ENCODE results near the gene DUS2.
"Not testable (repeated sequence)": the region's sequence is repeated elsewhere in the genome, so short reads cannot be mapped to it uniquely, and the experiment has no call there.

DUS2 gene

DNA sequence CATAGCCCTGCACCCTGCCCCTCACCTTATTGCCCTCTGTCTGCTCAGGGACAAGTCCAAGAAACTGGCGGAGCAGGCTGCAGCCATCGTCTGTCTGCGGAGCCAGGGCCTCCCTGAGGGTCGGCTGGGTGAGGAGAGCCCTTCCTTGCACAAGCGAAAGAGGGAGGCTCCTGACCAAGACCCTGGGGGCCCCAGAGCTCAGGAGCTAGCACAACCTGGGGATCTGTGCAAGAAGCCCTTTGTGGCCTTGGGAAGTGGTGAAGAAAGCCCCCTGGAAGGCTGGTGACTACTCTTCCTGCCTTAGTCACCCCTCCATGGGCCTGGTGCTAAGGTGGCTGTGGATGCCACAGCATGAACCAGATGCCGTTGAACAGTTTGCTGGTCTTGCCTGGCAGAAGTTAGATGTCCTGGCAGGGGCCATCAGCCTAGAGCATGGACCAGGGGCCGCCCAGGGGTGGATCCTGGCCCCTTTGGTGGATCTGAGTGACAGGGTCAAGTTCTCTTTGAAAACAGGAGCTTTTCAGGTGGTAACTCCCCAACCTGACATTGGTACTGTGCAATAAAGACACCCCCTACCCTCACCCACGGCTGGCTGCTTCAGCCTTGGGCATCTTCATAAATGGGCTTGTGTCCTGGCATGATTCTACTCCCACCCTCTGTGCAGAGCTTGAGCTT, 55.8 kb downstream of the DUS2 start:
- DNase-seq: no peak

DNA sequence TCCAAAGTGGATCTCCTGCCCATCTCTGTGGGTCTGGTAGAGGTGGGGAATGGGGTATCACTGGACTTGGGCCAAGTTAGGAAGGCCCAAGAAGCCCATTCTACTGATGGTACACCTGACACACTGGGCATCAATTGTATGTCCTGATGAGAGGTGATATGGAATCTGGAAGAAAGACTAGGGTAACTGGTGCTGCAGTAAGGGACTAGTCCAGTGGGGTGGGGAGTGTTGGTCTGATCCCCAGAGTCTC, 56.2 kb downstream of the DUS2 start:
- no peak for DNase-seq

DNA sequence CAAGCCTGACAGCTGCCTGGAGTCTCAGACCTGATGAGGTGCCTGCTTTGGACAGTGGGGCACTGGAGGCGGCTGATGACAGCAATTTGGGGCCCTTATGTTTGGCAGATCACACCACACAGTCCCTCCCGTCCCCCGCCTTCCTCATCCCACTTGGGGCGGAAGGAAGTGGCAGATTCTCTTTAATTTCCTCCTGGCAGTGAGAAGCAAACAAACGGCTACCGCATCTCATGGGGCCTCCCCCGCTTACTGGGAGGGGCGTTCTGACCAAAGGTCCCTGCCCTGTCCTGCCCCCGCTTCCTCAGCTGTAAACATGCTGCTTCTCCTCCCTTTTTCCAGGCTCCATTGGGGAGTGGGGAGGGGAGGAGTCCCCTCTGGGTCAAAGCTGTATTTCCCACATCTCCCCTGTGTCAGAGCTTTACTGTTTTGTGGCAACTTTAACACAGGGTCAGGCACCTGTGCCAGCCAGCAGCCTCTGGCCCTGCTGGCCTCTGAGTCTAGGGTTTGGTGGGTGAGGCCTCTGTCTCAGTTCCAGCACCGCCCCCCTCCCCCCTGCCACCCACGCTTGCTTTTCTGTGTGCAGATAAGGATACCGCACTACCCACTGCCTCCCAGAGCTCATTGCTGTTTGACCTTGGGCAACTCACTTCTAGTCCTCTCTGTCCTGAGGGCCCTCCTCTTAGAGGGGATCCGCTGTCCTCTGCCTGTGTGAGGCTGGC, 56.7 kb downstream of the DUS2 start:
- DNase-seq: peak in 3 of 4 experiments; percentile 14 to 48 (median 44)

DNA sequence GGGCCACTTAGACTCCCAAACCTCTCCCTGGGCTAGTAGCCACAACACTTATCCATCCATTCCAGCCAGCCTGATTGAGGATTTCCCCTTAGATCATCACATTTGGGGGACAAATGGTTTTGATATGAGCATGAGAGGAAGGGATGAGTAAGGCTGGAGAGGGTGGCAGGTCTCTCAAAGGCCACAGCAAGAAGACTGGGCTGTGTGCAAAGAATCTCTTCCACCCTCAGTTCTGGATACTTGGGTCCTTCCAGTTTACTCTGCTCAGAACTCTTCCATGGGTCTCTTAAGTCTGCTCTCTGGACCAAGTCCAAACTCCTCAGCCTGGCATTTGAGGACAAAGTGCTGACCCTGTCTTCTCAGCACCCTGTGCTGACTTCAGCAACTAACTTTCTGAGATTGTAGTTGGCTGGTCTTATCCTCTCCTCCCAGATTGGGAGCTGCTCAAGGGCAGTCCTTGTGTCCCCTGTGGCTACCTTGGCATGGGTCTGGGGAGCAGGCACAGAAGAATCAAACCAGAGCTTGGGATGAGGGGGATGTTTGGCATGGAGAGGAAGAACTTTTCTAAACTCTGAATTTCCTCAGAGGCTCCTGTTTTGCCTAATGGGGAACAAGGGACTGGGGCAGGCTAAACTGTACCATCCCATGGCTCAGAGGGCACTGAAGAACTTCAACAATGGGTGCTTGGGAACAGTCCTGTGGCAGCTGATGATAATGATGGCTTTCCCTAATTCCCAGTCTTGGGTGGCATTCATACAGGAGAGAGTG, 59.0 kb downstream of the DUS2 start:
- DNase-seq: no peak

DNA sequence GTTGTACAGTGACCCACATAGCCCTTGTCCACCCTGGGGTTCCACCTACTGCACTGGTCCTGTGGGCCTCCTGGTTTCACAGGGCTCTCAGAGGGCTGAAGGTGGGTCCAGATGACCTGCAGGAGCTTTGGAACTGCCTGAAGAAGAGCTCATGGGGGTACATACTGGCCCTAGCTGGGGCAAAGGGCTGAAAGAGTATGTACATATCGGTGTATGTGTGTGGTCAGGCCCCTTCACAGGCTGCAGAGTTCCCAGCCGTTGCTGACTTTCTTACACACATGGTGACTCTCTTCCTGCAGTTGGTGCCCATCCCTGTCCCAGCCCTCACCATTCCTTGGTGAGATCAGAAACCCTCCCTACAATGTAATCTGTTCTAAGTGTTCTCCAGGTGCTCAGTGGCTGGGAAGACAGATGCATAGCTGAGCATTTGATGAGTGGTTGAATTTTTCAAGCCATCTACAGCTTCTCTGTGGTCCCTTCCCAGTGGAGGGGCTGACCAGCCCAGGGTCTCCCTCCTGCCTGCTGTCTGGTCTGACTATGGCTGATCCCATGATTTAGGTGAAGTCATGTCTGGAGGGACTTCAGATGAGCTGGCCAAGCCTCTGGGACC, 59.6 kb downstream of the DUS2 start:
- DNase-seq: no peak

DNA sequence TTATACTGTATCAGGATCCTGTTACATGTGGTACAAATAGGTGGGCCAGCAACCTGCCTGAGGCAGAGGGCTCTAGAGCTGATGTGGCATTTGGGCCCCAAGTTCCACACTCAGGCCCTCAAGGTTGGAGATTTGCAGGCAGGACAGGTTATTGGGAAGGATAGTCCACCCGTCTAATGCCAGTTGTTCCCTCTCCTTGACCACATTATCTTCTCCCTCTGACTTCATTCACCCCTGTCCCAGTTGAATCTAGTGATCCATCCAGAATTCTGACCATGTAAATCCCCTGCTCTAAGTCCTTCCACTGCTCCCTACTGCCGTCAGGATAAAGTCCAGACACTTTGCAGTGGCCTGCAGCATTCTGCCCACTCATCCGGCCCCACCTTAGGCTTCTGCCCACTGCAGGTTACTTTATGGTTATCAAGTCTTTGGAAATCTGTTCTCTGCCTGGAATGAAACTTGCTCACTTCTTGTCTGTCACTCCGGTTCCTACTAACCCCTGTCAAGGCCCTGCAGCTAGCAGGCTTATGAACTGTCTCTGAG, 60.2 kb downstream of the DUS2 start:
- no peak for DNase-seq

DNA sequence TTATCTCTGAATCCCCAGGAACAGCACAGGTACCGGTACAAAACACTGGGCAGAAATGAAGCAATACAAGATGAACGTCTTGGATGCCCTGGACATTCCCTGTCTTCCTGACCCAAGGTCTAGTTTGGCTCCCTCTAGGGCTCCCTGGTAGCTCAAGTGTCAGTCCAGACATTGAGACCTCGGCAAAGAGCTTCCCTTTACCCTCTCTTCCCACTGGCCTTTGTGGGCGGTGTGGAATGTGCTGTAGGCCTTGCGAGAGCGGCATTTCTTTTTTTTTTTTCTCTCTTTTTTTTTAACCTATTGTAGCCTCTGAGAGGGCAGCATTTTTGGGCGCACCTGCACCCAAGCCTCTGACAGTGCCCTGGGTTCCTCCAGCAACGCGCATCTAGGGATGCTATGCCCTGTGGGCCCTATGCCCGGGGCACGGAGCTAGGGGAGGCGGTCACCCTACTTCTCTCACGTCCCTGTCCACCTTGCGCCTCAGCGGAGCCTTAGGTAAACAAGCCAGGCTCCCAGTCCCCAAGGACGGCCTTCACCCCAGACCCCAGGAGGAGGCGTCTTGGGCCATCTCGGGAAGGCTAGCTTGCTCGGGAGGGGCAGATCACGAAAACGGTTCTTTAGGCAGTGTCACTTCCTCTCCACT, 60.9 kb downstream of the DUS2 start:
- no peak for DNase-seq

DNA sequence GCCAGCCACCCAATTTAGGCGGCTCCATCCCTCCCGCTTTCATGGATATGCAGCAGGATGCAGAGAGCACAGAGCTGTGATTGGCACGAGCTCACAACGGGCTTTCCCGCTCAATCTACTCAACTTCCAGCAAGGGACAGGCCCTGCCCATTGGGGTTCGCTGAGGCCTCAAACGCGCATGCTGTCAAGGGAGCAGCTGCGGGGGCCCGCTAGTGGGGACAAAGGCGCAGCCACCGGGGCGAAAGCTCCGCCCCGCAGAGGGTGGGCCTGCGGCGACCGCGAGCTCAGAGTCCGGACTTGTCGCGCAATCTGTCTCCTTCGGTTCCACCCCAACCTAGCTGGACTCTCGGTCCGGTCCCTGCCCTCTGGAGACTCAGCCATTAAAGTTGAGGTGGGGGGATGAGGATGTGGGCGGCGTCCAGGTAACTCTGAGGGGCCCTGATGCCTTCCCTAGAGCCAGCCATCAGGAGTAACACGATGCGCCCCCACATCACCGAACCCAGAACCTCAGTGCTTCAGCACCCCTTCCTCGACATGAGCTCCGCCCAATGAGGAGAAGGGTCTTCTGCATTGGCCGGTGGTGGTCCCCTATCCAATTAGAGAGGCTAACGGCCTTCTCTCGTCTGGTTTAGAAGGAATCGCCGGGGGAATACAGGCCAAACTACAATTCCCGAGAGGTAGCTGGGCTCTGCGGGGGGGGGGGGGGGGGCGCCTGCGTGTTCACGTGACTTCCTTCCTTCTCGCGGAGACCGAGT, 61.6 kb downstream of the DUS2 start:
- peak; percentile 60 to 69 (median 65) for DNase-seq

DNA sequence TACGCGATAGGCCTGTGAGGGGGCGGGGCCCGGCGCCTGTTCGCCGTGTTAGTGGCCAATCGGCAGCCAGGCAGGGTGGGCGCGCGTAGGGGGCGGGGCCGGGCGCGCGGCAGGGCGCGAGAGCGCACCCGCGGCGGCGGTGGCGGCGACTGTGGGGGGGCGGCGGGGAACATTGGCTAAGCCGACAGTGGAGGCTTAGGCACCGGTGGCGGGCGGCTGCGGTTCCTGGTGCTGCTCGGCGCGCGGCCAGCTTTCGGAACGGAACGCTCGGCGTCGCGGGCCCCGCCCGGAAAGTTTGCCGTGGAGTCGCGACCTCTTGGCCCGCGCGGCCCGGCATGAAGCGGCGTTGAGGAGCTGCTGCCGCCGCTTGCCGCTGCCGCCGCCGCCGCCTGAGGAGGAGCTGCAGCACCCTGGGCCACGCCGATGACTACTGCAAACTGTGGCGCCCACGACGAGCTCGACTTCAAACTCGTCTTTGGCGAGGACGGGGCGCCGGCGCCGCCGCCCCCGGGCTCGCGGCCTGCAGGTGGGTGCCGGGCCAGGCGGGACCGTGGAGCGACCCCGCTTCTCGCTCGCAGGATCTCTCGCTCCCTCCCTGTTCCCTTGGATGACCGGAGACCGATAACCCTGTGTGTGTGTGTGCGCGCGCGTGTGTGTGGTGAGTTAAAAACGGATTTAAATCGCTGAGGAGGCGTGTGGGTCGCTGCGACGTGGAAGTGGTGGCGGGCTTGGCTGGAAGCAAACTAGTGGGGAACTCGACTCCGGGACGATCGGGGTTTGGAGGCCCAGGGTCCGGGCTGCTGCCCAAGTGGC, 62.4 kb downstream of the DUS2 start, which contains the start of gene NFATC3:
Gene NFATC3 (plus strand): TSS at position 112 of the 813 bp plus-strand sequence. CDS start 312 bp downstream, at position 424.
- peak; percentile 95 to 99 (median 98) for DNase-seq

DNA sequence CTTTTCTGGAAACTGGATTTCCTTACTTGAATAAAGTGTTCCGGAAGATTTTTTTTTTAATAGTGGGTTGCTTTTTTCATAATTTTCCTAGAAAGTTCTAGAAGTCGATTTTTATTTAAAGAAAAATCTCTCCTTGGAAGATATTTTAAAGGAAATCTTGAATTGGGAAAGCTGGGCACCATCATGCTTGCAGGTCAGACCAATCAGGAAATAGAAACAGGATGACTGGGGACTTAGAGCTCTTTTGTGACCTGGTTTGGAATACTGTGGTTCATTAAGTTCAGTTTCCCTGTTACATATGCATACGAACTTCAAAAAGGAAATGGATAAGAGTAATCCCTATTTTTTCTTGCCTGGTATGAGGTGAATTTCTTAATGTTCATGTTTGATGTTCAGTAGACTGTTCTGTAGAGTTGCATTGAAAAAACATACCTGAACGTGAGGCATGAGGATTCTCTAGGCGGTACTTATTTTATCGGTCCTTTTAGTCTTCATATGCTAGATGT, 63.3 kb downstream of the DUS2 start:
- no peak for DNase-seq

DNA sequence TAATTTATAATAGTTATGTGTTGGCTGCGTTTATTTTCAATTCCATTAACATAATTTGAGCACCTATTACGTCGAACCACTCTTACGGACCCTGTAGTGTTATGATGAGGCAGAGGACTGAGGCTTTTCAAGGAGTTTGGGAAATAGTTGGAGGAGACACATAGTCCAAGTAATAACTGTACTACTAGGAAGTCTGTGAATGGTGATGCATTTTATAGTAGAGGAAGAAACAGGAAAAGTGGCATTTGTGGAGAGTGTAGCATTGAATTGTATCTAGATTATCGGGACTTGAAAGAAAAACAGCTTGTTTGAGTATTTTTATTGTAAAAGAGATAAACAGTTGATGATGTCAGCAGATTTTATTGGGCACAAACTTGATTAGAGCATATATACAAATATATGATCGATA, 63.8 kb downstream of the DUS2 start:
- DNase-seq: no peak

DNA sequence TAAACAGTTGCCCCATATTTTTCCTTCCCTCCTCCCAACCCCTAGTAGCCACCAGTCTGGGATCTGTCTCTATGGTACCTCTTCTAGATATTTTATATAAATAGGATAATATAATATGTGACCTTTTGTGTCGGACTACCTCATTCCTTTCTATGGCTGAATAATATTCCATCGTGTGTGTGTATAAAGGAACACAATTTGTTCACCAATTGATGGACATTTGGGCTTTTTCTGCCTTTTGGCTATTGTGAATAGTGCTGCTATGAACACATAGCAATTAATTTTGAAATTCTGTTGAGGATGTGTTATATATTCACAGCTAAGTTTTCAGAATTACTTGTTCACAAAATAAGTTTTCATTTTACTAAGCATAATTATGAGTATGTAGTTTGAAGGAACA, 64.6 kb downstream of the DUS2 start:
- no peak for DNase-seq

DNA sequence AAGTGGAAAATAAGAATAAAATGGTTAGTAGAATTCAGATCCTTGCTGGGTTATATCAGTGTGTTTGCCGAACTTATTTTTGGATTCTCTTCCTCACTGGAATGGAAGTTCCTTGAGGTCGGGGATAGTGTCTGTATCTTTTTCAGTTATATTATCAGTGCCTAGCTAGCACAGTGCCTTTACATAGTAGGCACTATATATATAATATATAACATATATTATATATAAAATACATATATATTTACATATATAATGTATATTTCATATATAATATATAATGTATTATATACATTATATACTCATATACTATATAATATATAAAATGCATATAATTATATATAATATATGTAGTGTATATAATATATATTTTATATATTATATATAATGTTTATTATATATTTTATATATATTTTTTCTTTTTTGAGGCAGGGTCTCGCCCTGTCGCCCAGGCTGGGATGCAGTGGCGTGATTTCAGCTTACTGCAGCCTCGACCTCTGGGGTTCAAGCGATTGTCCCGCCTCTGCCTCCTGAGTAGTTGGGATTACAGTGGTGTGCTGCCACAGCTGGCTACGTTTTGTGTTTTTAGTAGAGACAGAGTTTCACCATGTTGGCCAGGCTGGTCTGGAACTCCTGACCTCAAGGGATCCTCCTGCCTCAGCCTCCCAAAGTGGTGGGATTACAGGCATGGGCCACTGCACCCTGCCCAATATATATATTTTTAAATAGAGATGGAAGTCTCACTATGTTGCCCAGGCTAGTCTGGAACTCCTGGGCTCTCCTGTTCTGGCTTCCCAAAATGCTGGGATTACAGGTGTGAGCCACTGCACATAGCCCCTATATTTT, 65.3 kb downstream of the DUS2 start:
- no peak for DNase-seq

DNA sequence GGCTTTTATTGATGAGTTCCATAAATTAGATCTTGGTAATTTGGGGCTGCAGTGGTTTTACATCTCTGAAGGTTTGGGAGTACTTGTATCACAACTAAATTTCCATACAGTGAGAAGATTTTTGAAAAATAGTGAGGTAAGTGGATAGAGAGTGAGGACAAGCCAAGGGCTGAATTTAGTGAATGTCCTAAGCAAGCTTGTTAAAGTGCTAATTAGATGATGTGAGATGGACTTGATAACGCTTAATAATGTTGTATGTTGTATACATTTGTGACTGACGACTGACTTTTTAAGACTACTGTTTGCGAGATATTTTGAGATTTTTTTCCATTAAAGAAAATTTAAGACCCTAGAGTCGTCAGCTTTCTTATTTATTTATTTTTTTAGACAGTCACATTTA, 66.0 kb downstream of the DUS2 start:
- DNase-seq: no peak

DNA sequence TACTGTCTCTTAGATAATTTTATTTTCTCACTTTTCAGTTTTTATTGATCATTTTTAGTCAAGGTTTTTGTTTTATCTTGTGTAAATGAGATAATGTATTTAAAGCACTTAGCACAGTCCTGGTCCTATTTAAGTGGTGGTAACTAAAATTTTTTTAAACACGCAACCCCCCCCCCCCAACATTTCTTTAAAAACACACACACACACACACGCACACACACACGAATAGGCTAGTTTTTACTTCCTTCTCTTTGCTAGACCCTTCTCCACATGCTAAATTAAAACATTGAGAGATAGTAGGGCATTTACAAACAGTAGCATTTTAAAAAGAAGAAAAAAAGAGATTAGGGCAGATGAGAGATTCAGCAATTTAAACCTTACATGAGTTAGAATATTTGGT, 67.0 kb downstream of the DUS2 start:
- DNase-seq: no peak

DNA sequence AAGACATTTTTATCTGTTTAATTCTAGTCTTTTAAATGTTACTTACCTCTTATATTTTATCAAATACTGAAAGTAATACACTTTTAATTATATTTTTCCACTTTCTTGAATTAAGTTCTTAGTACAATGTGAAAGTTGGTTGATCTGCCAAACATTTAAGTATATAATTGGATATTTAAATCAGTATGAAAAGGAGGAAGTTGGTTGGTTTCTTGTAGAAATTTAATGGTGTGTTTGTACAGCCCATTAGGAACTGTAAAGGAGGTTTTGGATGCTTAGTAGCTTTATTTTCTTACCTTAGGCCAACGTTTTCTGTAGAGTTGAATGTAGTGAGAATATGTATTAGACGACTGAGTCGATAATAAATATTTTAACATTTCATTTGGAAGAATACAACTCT, 67.4 kb downstream of the DUS2 start:
- DNase-seq: no peak

DNA sequence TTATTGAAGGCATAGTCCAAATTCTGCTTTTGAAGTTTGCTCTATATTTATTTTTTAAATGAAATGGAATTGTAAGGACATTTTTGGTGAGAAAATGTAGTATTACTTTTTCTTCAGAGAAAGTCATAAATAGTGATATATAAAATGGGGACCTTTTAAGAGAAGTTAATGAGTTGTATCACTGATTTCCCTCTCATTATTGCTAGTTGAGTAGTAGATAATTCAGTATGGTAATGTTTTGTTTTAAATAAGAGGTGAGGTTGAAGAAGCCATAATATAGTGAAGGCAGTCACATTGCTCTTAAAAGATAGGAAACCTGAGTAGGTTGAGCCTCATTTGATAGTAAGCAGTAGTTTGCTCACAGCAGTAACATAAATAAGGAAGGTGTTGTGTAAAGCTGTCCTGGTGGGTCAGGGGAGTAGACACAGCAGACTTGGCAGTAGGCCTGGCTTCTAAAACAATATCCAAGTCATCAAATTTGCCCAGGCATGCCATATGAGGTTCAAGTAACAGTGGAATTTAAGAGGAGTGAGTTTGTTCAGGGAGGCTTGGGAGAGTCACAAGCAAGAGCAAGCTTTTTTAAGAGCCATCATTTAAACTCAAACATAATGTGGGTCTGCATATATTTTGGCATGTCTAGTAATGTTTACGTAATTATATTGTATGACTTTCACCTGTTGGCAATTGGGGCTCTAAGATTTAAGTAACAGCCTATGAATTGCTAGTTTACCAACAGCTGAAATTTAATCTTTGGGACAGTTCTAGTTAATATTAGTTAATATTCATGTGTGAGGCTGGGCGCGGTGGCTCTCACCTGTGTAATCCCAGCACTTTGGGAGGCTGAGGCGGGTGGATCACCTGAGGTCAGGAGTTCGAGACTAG, 68.5 kb downstream of the DUS2 start:
- no peak for DNase-seq

DNA sequence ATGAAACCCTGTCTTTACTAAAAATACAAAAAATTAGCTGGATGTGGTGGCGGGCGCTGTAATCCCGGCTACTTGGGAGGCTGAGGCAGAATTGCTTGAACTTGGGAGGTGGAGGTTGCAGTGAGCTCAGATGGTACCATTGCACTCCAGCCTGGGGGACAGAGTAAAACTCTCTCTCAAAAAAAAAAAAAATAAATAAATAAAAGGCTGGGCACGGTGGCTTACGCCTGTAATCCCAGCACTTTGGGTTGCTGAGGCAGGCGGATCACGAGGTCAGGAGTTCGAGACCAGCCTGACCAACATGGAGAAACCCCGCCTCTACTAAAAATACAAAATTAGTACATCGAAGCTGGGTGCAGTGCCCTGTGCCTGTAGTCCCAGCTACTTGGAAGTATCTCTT, 69.2 kb downstream of the DUS2 start:
- DNase-seq: not testable (repeated sequence)

Measured in activated CD4-positive, CD25-positive, alpha-beta regulatory T cell (primary cell).